ENCODE measurements around the gene ZSWIM4. TPM values are rescaled to one million over a fixed set of nuclear protein-coding genes. Genes with fewer than 3 reads are reported as not detected.
A peak's percentile ranks its signal among the peaks of the same experiment; 100 is the strongest.

The ZSWIM4 gene
- total and polyA plus RNA-seq, 2 of the 4 experiments (the other 2 are of a cell fraction), result 2.2 to 6.2 TPM

DNA sequence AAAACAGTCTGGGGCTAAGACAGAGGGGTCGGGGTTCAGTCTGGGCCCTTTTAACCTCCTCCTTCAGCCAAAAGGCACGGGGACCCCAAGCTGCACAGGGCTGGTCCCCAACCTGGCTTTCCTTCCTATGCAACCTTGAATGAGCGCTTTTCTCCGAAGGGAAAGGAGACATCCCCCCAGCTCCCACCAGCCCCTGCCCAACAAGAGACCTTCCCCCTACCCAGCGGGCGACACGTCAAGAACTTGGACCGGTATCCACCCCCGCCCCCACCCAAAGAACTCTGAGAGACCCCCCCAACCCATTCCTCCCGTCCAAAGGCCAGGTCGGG, 46.7 kb downstream of the ZSWIM4 start:
- TF ChIP-seq CTCF (conservative IDR thresholded peaks at IDR 0.05; ENCODE audit: low read depth, low read length) (no peak), CEBPB (IDR thresholded peaks at IDR 0.05; ENCODE audit: low read depth, low read length) (no peak), RAD21 (IDR thresholded peaks at IDR 0.05; ENCODE audit: low read length) (no peak), BHLHE40 (IDR thresholded peaks at IDR 0.05; ENCODE audit: low read depth, low read length) (no peak), NFE2L2 (IDR thresholded peaks at IDR 0.05; ENCODE audit: low read depth, low read length) (no peak), FOS (IDR thresholded peaks at IDR 0.05; ENCODE audit: low read depth, low read length) (no peak), RFX5 (IDR thresholded peaks at IDR 0.05; ENCODE audit: low read depth, low read length) (no peak), RCOR1 (IDR thresholded peaks at IDR 0.05; ENCODE audit: insufficient replicate concordance, low read length) (no peak), MXI1 (IDR thresholded peaks at IDR 0.05; ENCODE audit: borderline replicate concordance, low read depth, low read length) (no peak), POLR2A (IDR thresholded peaks at IDR 0.05; ENCODE audit: low read depth, low read length) (no peak)
- H3K79me1 ChIP-seq (ENCODE audit: low read depth in 1 of 2, low read length in 2 of 2), result peaks cover 12 to 40% of the 10 kb centered on the region in 2 experiments
- ChIA-PET POLR2A (ENCODE audit: unreplicated experiment) (interaction anchor here (0.6 kb wide), 2 partner anchors 19 to 112 kb away, joined by 3 to 6 read pairs; no protein-coding TSS in a partner anchor), CTCF (interaction anchor here (0.8 kb wide), 1 partner anchor 20 kb away, joined by 3 read pairs; no protein-coding TSS in a partner anchor)
- H3K4me3 ChIP-seq (ENCODE audit: insufficient read depth, low read depth, low read length), result peak overlapping the region; percentile 95
- H3K27me3 ChIP-seq (ENCODE audit: control insufficient read depth, insufficient read depth, low read length), result no peaks in the 10 kb centered on the region
- no peak overlapping the region for H2BK120ac ChIP-seq (ENCODE audit: low read depth, low read length)
- peak overlapping the region; percentile 95 for H3K4me2 ChIP-seq (ENCODE audit: low read depth, low read length)
- H3K4me1 ChIP-seq (ENCODE audit: control insufficient read depth, insufficient read depth, low read length), result peaks cover 33% of the 10 kb centered on the region
- no peak overlapping the region for H4K5ac ChIP-seq (ENCODE audit: low read depth, low read length)
- peak overlapping the region; percentile 76 for H3K56ac ChIP-seq (ENCODE audit: extremely low read depth, insufficient read depth, low read length)
- peak overlapping the region; percentile 97 for H3K27ac ChIP-seq (ENCODE audit: insufficient read depth, low read length)
- intact Hi-C loops (cut with micrococcal nuclease) (no loop called here), in situ Hi-C loops (cut with MboI; ENCODE audit: low sequenced_read_pairs) (loop anchor here (10.0 to 25.0 kb wide), 2 partner anchors 687 to 1055 kb away; partner anchors contain the start of genes HOOK2, IER2, JUNB and STX10), dilution Hi-C loops (cut with HindIII; ENCODE audit: low sequenced_read_pairs, unreplicated experiment) (no loop called here)
- no peak overlapping the region for H2BK20ac ChIP-seq (ENCODE audit: low read depth, low read length)
- DNase-seq (no peak), ATAC-seq (ENCODE audit: low read depth) (no peak)
- H3K9me1 ChIP-seq (ENCODE audit: insufficient read depth, low read length), result 0 out of 2 replicates have a peak, but pooled peaks cover 3% of the 10 kb centered on the region
- no peak overlapping the region for H2BK15ac ChIP-seq (ENCODE audit: low read depth, low read length)
- no peaks in the 10 kb centered on the region for H3K9me3 ChIP-seq (ENCODE audit: control insufficient read depth, insufficient read depth, low read length)
- H3K23ac ChIP-seq (ENCODE audit: low read depth, low read length), result peak overlapping the region; percentile 92
- peak overlapping the region; percentile 98 for H3K9ac ChIP-seq (ENCODE audit: low read depth, low read length)
- peak overlapping the region; percentile 93 for H2AK9ac ChIP-seq (replicated peaks; ENCODE audit: low read depth, low read length, poor library complexity)
- H3K4ac ChIP-seq (ENCODE audit: low read depth, low read length), result peak overlapping the region; percentile 96
- H4K20me1 ChIP-seq (ENCODE audit: insufficient read depth, low read length), result peaks cover 55% of the 10 kb centered on the region
- peaks cover 13% of the 10 kb centered on the region; the same call in 1 of the 2 replicates for H3K36me3 ChIP-seq (ENCODE audit: control insufficient read depth, insufficient read depth, low read length)
- H3K14ac ChIP-seq (replicated peaks; ENCODE audit: low read depth, low read length), result peak overlapping the region; percentile 95
- H2BK5ac ChIP-seq (ENCODE audit: low read depth, low read length, poor library complexity, severe bottlenecking), result peak overlapping the region; percentile 88
- WGBS, 2 experiments (ENCODE audit: extremely low coverage in 2 of 2, insufficient read length in 1 of 2), result no CpG with 5 or more reads among the region's 11 CpGs
- peak overlapping the region; percentile 17 to 34; a peak in 1 of 4 replicates for H4K8ac ChIP-seq (ENCODE audit: low read depth in 2 of 2, low read length in 2 of 2)
- no peak overlapping the region for H2AFZ ChIP-seq (replicated peaks; ENCODE audit: low read length, poor library complexity)
- H4K91ac ChIP-seq (ENCODE audit: insufficient read depth, low read depth, low read length), result peak overlapping the region; percentile 31; the same call in 1 of the 2 replicates
- peak overlapping the region; percentile 66 for H2AK5ac ChIP-seq (ENCODE audit: low read depth, low read length)
- no peak overlapping the region; the same call in 1 of the 2 replicates for H3K18ac ChIP-seq (ENCODE audit: low read depth, low read length)
- BruUV-seq (replicated peaks), result TSS peak; percentile 47
